ENCODE measurements around the gene ACOX3. TPM values are rescaled to one million over a fixed set of nuclear protein-coding genes. Genes with fewer than 3 reads are reported as not detected.

ACOX3 gene
- total and polyA plus RNA-seq, 10 of the 15 experiments (the other 5 are each of a cell fraction or from before 2014, with no cell fraction given): 2.0 to 24.5 (median 14.0) TPM

DNA sequence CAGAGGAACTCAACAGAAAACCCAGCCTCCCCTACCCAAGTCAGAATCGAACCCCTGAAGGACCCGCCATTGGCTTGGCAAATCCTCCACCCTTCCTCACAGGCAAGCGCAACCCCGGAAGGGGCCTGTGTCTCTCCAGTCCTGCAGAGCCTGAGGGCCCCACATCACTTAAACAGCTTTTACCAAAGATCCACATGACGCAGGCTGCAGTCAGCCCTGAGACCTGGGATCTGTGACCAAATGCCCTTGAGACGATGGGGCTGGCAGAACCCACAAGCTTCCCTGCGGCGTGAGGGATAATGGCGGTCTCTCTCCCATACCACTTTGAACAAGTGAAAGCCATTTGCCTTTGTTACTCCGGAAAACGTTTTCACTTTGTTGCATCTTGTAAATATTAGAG lies 54.9 kb downstream of the ACOX3 start:
- H3K36me3 ChIP-seq (ENCODE audit: control insufficient read depth in 2 of 2, insufficient read depth in 2 of 2, low read length in 1 of 2): peaks cover 0 to 4% of the 10 kb centered on the region in 2 experiments; a peak in 2 of 4 replicates
- CTCF ChIA-PET: no interaction called here
- no peaks in the 10 kb centered on the region for H4K20me1 ChIP-seq (ENCODE audit: control insufficient read depth, insufficient read depth)
- RAD21 ChIA-PET (ENCODE audit: unreplicated experiment): no interaction called here
- DNase-seq (ENCODE audit: low read depth, low spot score): no peak
- no peak overlapping the region for H3K4me3 ChIP-seq
- FAIRE-seq: no peak
- no peak overlapping the region for H3K9ac ChIP-seq (ENCODE audit: control insufficient read depth, insufficient read depth, low read length)
- H3K27me3 ChIP-seq (replicated peaks in 1 of 2; ENCODE audit: control insufficient read depth in 2 of 2, insufficient read depth in 2 of 2, low read length in 1 of 2): no peaks in the 10 kb centered on the region
- no peaks in the 10 kb centered on the region for H3K9me3 ChIP-seq (replicated peaks; ENCODE audit: control insufficient read depth, insufficient read depth, low read length)
- H3K79me2 ChIP-seq (ENCODE audit: control insufficient read depth, insufficient read depth, low read length): no peaks in the 10 kb centered on the region
- 90% methylated on average over 11 of the region's 11 CpGs for WGBS (ENCODE audit: insufficient coverage, insufficient replicate concordance, low lambda C conversion rate, missing lambda C conversion rate)
- TF ChIP-seq FOXM1 (IDR thresholded peaks at IDR 0.05; ENCODE audit: low read depth, low read length) (no peak), ATF3 (IDR thresholded peaks at IDR 0.05; ENCODE audit: borderline replicate concordance, extremely low read depth, low read depth, low read length) (no peak), KLF5 (IDR thresholded peaks at IDR 0.05; ENCODE audit: partially characterized antibody) (no peak)
- TF ChIP-seq, protein P1, sequence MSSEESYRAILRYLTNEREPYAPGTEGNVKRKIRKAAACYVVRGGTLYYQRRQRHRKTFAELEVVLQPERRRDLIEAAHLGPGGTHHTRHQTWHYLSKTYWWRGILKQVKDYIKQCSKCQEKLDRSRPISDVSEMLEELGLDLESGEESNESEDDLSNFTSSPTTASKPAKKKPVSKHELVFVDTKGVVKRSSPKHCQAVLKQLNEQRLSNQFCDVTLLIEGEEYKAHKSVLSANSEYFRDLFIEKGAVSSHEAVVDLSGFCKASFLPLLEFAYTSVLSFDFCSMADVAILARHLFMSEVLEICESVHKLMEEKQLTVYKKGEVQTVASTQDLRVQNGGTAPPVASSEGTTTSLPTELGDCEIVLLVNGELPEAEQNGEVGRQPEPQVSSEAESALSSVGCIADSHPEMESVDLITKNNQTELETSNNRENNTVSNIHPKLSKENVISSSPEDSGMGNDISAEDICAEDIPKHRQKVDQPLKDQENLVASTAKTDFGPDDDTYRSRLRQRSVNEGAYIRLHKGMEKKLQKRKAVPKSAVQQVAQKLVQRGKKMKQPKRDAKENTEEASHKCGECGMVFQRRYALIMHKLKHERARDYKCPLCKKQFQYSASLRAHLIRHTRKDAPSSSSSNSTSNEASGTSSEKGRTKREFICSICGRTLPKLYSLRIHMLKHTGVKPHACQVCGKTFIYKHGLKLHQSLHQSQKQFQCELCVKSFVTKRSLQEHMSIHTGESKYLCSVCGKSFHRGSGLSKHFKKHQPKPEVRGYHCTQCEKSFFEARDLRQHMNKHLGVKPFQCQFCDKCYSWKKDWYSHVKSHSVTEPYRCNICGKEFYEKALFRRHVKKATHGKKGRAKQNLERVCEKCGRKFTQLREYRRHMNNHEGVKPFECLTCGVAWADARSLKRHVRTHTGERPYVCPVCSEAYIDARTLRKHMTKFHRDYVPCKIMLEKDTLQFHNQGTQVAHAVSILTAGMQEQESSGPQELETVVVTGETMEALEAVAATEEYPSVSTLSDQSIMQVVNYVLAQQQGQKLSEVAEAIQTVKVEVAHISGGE (CRISPR knock-in tag; IDR thresholded peaks at IDR 0.05): no peak
- TF ChIP-seq, protein P2, sequence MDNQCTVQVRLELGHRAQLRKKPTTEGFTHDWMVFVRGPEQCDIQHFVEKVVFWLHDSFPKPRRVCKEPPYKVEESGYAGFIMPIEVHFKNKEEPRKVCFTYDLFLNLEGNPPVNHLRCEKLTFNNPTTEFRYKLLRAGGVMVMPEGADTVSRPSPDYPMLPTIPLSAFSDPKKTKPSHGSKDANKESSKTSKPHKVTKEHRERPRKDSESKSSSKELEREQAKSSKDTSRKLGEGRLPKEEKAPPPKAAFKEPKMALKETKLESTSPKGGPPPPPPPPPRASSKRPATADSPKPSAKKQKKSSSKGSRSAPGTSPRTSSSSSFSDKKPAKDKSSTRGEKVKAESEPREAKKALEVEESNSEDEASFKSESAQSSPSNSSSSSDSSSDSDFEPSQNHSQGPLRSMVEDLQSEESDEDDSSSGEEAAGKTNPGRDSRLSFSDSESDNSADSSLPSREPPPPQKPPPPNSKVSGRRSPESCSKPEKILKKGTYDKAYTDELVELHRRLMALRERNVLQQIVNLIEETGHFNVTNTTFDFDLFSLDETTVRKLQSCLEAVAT (IDR thresholded peaks at IDR 0.05): no peak
- no peak for ATAC-seq
- BruUV-seq (replicated peaks): no TSS peak
- in situ Hi-C loops (cut with MboI): no loop called here
- POLR2A ChIA-PET: no interaction called here
- no peak overlapping the region for H3K27ac ChIP-seq (ENCODE audit: control insufficient read depth, insufficient read depth)
- H3K4me1 ChIP-seq (ENCODE audit: control insufficient read depth, insufficient read depth, low read length): peaks cover 5% of the 10 kb centered on the region; the same call in 1 of the 2 replicates
- intact Hi-C loops (cut with micrococcal nuclease; ENCODE audit: unreplicated experiment): no loop called here
- SMC1A ChIA-PET (ENCODE audit: uncharacterized antibody, unreplicated experiment): no interaction called here
- no peak overlapping the region for H3K4me2 ChIP-seq (ENCODE audit: control insufficient read depth, insufficient read depth)
- no peak overlapping the region for H2AFZ ChIP-seq (ENCODE audit: control insufficient read depth, low read depth, low read length)
